ENCODE results near the gene SEPTIN5.
"Not testable (repeated sequence)": the region's sequence is repeated elsewhere in the genome, so short reads cannot be mapped to it uniquely, and the experiment has no call there.

SEPTIN5 gene

GRCh38 chr22:19720150-19720827 is 6.0 kb downstream of the SEPTIN5 start:
- DNase-seq (ENCODE audit: low read depth): no peak

DNA sequence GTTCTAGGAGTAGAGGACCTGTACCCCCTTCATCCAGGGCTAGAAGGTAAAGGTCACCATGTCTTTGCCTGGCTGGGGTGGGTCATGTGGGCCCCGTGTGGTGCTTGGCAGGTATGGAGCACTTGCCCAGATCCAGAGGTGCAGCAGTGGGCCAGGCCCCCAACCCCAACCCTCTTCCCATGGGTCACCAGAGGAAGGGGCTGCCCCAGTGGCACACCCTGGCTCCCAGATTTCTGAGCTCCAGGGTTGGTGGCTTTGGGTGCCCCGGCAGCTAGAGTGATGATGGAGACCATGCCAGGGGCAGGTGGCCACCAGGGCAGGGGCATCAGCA is 6.7 kb downstream of the SEPTIN5 start:
- no peak for DNase-seq (ENCODE audit: low read depth)

- no peak for DNase-seq (ENCODE audit: low read depth)
These were observed 7.3 kb downstream of the SEPTIN5 start for GRCh38 chr22:19721330-19722177.

- no peak for DNase-seq (ENCODE audit: low read depth)
These were observed 8.1 kb downstream of the SEPTIN5 start for GRCh38 chr22:19722178-19722981.

GRCh38 chr22:19722982-19723231 is 8.6 kb downstream of the SEPTIN5 start:
- DNase-seq (ENCODE audit: low read depth): no peak

DNA sequence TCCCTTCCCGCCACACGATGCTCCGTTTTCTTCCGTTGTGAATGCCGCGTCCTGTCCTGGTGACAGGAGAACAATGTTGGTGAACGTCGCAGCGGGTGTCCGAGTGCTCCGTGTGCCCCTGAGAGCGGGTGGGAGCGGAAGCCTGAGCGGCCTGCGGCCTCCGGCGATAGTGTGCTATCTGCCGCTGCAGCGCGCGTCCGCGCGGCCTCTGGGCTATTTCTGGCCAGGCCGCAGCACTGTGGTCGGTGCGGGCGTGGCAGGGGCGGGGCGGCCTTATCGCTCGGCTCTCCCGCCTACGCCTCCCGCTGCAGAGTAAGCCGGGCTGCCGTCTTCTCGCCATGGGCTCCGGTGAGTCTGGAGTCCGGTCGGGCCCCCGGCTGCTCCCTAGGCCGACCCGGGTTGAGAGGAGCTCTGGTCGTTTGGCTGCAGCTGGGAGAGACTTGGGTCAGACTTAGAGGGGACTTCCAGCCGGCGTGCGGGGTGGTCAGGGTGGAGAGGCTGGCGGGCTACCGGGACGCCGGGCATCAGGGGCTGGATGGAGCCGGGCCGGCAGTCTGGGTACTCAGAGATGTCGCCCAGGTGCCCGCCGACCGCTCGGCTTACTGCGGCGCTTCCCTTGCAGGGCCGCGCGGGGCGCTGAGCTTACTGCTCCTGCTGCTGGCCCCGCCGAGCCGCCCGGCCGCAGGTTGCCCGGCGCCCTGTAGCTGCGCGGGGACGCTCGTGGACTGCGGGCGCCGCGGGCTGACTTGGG is 9.1 kb downstream of the SEPTIN5 start, which contains the start of gene GP1BB:
GP1BB (plus strand) TSS at position 308 of the 751 bp plus-strand sequence; CDS start at position 339, 31 bp downstream.
- peak; percentile 20 for DNase-seq (ENCODE audit: low read depth)

GRCh38 chr22:19723983-19724827 is 9.9 kb downstream of the SEPTIN5 start:
- DNase-seq (ENCODE audit: low read depth): no peak

GRCh38 chr22:19724927-19725661 is 10.8 kb downstream of the SEPTIN5 start:
- no peak for DNase-seq (ENCODE audit: low read depth)

- DNase-seq (ENCODE audit: low read depth): not testable (repeated sequence)
These were observed 11.9 kb downstream of the SEPTIN5 start for GRCh38 chr22:19726064-19726788.

DNA sequence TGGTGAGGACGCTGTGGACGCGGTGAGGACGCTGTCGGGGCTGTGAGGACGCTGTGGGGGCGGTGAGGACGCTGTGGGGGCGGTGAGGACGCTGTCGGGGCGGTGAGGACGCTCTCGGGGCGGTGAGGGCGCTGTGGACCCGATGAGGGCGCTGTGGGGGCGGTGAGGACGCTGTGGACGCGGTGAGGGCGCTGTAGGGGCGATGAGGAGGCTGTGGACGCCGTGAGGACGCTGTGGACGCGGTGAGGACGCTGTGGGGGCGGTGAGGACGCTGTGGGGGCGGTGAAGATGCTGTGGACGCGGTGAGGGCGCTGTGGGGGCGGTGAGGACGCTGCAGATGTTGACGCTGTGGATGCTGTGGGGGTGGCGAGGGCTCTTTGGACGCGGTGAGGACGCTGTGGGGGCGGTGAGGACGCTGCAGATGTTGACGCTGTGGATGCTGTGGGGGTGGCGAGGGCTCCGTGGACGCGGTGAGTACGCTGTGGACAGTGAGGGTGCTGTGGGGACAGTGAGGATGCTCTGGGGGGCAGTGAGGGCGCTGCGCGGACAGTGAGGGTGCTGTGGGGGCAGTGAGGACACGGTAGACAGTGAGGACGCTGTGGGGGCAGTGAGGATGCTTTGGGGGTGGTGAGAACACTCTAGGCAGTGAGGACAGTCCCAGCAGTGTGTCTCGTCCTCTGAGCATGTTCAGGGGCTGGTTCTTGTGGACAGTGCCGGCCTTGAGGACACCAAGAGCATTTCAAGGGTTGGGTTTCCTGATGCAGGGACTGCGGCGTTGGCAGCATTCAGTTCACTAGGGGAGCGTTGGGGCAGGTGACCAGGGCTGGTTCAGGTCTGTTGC is 13.2 kb downstream of the SEPTIN5 start:
- DNase-seq (ENCODE audit: low read depth): no peak

DNA sequence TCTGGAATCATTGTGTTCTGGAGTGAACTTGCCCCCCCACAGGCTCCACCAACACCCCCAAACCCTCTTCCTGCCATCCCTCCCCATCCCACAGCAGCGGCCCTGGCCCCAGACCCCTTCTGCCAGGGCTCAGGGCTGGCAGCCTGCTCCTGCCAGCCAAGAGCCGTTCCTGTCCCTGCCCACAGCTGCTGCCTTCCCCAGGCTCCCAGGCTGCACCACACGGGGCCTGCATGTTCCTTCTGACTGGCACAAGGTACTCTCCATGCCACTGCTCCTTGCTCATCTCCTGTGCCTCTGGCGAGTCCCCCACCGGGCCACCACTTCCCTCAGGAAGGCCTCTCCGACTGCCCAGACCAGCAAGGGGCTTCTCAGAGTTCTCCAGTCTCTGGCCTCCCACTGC is 14.0 kb downstream of the SEPTIN5 start:
- DNase-seq (ENCODE audit: low read depth): no peak

DNA sequence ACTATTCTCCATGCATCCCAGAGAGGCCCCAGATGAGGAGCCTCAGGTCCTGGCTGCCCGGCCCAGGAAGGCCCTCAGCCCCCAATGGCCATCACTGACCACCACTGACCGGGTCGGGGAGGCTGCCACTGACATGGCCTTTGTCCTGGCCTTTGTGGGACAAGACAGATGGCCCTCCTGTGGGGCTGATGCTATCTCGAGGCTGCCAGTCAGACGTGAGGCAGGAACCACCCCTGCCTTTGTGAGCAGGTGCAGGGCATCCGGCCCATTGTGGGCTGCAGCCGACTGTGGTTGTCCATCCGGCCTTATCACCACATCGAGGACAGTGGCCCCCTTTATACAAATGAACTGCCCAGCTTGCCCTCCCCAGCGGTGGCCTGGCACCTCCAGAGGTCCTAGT is 14.5 kb downstream of the SEPTIN5 start:
- no peak for DNase-seq (ENCODE audit: low read depth)

DNA sequence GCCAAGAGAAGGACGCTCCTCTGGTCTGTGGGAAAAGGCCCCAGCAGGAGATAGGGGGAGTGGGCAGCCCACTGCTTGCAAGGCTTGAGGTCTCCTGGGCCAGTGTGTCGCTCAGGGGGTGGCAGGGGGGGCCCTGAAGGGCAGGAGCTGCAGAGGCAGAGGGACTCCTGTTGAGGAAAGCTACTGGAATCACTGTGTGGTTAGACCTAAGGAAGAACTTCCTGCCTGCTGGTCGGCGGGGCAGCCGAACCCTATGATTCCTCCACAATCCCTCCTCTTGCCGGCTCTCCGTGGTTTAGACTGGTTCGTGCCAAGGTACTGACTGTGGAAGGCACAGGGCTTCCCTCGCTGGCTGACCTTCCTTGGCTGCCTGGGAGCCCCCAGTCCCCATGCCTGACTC is 15.2 kb downstream of the SEPTIN5 start:
- no peak for DNase-seq (ENCODE audit: low read depth)

GRCh38 chr22:19730198-19730597 is 15.9 kb downstream of the SEPTIN5 start:
- no peak for DNase-seq (ENCODE audit: low read depth)

- peak; percentile 90 for DNase-seq (ENCODE audit: low read depth)
These were observed 16.5 kb downstream of the SEPTIN5 start for GRCh38 chr22:19730655-19731360.

DNA sequence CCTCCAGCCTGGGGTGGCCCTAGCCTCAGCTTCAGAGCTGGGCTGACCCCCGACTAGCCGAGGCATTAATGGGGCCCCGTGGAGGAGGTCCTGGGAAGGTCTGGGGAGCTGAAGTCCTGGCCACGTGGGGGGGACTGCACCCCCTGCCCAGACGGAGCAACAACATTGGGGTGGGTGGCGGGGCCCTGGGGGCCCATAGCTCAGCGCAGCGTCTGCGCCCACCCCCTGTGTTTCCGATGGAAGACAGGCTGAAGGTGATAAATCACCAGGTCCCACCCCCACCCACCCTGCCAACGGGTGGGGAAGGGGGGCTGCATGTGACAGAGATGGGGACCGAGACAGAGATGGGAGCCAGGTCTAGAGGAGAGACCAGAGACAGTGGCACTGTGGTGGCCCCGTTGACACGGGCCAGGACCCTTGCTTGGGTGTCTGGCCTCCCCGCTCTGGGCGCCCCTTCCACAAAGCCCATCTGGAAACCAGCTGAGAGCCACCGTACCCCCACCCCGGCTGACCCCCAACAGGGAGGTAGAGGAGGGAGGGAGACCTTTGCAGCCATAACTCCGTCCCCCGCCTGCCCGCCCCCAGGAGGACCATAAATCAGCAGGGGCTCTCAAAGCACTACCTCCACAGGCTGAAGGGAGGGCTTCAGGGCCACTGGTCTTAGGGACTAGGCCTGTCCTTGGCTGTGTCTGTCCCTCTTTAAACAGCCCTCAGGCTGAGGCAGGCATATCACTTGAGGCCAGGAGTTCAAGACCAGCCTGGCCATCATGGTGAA is 17.2 kb downstream of the SEPTIN5 start:
- DNase-seq (ENCODE audit: low read depth): no peak

GRCh38 chr22:19732403-19733113 is 18.3 kb downstream of the SEPTIN5 start:
- DNase-seq (ENCODE audit: low read depth): no peak
